Karpas-422 (cell line): ENCODE results near the gene ARL15. TPM values are rescaled to one million over a fixed set of nuclear protein-coding genes. Genes with fewer than 3 reads are reported as not detected.

Experiments
- DNase-seq: peaks from one replicate; pipeline ENCODE4 v3.0.0-alpha.2; 2015
- H2AFZ ChIP-seq: fragments of 200-600 bp; sonication (generic); 2 replicates; pipeline ENCODE4 v1.6.1; 2014; ENCODE audit warnings: antibody characterized with exemption, low read length, mixed read lengths
- H3K27ac ChIP-seq: fragments of 200-600 bp; sonication (generic); 2 replicates; pipeline ENCODE4 v1.5.1; 2014; ENCODE audit warnings: mild to moderate bottlenecking, low read length, moderate library complexity
- H3K27me3 ChIP-seq: fragments of 200-600 bp; sonication (generic); 2 replicates; pipeline ENCODE4 v1.6.1; 2014; ENCODE audit warnings: low read length, mixed read lengths
- H3K36me3 ChIP-seq: fragments of 200-600 bp; sonication (generic); 2 replicates; pipeline ENCODE4 v1.6.1; 2014; ENCODE audit warnings: low read length, mixed read lengths; ENCODE audit not compliant: insufficient read depth
- H3K4me1 ChIP-seq: fragments of 200-600 bp; sonication (generic); 2 replicates; pipeline ENCODE4 v1.6.1; 2014; ENCODE audit warnings: mild to moderate bottlenecking, low read length, mixed read lengths
- H3K4me2 ChIP-seq: fragments of 200-600 bp; sonication (generic); 2 replicates; pipeline ENCODE4 v1.6.1; 2014; ENCODE audit warnings: low read length, low read depth, mild to moderate bottlenecking; ENCODE audit not compliant: poor library complexity, severe bottlenecking
- H3K4me3 ChIP-seq: fragments of 200-600 bp; sonication (generic); 2 replicates; pipeline ENCODE4 v1.5.1; 2014; ENCODE audit warnings: mild to moderate bottlenecking, antibody characterized with exemption, low read length, mixed read lengths
- H3K79me2 ChIP-seq: fragments of 200-600 bp; sonication (generic); 2 replicates; pipeline ENCODE4 v1.6.1; 2014; ENCODE audit warnings: mild to moderate bottlenecking, low read length, mixed read lengths
- H3K9ac ChIP-seq: fragments of 200-600 bp; sonication (generic); 2 replicates; pipeline ENCODE4 v1.6.0; 2014; ENCODE audit warnings: low read length
- H3K9me2 ChIP-seq: fragments of 200-600 bp; sonication (generic), shearing (Covaris generic); replicated peaks from 2 replicates; pipeline ENCODE4 v1.6.0; 2014; ENCODE audit warnings: mild to moderate bottlenecking, low read length, moderate library complexity; ENCODE audit not compliant: insufficient read depth
- H3K9me3 ChIP-seq: fragments of 300-700, 200-600 bp; sonication (generic); 2 replicates; pipeline ENCODE4 v1.6.1; 2014; ENCODE audit warnings: low read length, mixed read lengths
- H4K20me1 ChIP-seq: fragments of 200-600 bp; sonication (generic); 2 replicates; pipeline ENCODE4 v1.6.1; 2014; ENCODE audit warnings: mild to moderate bottlenecking, antibody characterized with exemption, low read length, low read depth; ENCODE audit not compliant: insufficient read depth
- total RNA-seq: library from RNA; depleted of rRNA; stranded (reverse); fragments of >200 nt; shearing (Covaris generic); gene quantifications from 2 replicates; pipeline ENCODE4 v1.2.3, GENCODE V29; 2014; ENCODE audit warnings: low replicate concordance

Gene ARL15
- total RNA-seq, 1 experiment from 2014 or later = 10.7 TPM

DNA sequence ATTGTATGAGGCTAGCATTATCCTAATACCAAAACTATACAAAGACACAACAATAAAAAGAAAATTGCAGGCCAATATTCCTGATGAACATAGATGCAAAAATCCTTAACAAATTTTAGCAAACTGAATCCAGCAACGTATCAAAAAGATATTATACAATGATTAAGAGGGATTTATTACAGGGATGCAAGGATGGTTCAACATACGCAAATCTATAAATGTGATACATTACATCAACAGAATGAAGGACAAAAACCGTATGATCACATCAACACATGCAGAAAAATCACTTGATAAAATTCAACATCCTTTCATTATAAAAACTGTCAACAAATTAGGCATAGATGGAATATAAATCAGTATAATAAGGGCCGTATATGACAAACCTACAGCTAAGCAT, 27.1 kb upstream of the ARL15 start:
- Histone ChIP-seq H3K36me3 (no peaks in the 10 kb centered on the region), H3K27ac (no peak overlapping the region), H3K4me3 (no peak overlapping the region), H2AFZ (no peak overlapping the region), H3K4me1 (no peaks in the 10 kb centered on the region), H3K9ac (no peak overlapping the region), H3K79me2 (no peaks in the 10 kb centered on the region), H3K4me2 (no peak overlapping the region), H3K9me2 (no peaks in the 10 kb centered on the region), H4K20me1 (no peaks in the 10 kb centered on the region), H3K9me3 (no peaks in the 10 kb centered on the region; the same call in none of the 2 replicates), H3K27me3 (no peaks in the 10 kb centered on the region)
- DNase-seq = no peak

DNA sequence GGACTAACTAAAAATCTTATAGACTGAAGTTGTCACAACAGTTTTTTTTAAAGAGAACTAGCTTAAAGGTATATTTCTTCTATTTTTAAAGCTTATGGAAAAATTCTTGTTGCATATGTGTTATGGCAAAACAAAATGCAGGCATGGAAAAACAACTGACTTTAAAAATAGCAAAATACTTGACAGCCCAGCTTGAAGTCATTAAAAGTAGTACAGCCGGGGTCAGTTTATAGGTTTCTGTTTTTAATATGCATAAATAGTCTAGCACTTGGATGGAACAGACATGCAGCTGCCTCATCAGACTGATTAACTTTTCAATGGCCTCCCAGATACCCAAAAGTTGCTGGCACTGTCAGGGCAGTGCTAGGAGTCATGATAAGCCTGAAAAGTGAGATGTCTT, 22.3 kb upstream of the ARL15 start:
- Histone ChIP-seq H2AFZ (no peak overlapping the region), H3K4me3 (no peak overlapping the region)
- DNase-seq = no peak

DNA sequence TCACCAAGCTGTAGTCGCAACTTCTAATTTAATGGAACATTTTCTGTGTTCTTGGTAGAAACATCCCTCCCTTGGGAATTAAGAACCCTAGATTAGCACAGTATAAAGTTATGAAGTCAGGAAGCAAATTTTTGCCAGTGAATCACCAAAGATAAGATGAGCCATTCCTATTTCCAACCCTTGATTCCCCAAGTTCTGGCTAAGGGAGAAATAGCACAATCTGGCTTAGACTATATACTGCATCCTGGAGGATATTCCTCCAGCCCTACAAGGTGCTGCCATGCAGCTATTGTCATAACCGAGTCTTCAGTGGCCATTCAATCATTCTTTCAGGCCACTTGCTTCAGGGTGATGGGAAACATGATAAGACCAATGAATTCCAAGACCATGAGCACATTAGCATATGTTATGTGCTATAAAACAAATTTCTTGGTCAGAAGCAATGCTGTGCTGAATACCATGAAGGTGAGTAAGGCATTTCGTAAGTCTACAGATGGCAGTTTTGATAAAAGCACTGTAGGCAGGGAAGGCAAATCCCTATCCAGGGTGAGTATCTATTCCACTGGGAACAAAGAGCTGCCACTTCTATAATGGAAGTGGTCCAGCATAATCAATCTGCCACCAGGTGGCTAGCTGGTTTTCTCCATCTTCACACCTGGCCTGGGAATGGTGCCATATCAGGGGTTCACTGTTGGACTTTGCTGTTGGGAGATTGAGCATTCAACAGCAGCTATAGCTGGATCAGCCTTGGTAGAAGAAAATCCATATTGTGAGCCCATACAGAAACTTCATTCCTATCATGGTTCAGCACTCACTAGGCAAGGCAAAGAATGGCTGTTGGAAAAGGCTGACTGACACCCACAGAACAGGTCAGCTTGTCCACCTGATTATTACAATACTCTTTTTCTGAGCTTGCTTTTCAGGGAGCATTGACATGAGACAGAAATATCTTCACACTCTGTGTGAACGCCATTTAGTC, 19.6 kb upstream of the ARL15 start:
- Histone ChIP-seq H2AFZ (no peak overlapping the region), H4K20me1 (no peaks in the 10 kb centered on the region), H3K9me3 (no peaks in the 10 kb centered on the region; the same call in none of the 2 replicates), H3K27ac (no peak overlapping the region), H3K27me3 (no peaks in the 10 kb centered on the region), H3K4me1 (no peaks in the 10 kb centered on the region), H3K9me2 (no peaks in the 10 kb centered on the region), H3K4me2 (no peak overlapping the region), H3K36me3 (no peaks in the 10 kb centered on the region), H3K9ac (no peak overlapping the region), H3K4me3 (no peak overlapping the region), H3K79me2 (no peaks in the 10 kb centered on the region)
- no peak for DNase-seq

More for the DNA sequence above, 22.3 kb upstream of the ARL15 start:
- no peaks in the 10 kb centered on the region for H3K27me3 ChIP-seq
- no peak overlapping the region for H3K27ac ChIP-seq
- no peaks in the 10 kb centered on the region for H3K9me2 ChIP-seq
- no peak overlapping the region for H3K9ac ChIP-seq
- H3K4me2 ChIP-seq = no peak overlapping the region
- no peaks in the 10 kb centered on the region for H3K79me2 ChIP-seq
- no peaks in the 10 kb centered on the region for H3K4me1 ChIP-seq
- no peaks in the 10 kb centered on the region for H3K36me3 ChIP-seq
- H3K9me3 ChIP-seq = no peaks in the 10 kb centered on the region; the same call in none of the 2 replicates
- H4K20me1 ChIP-seq = no peaks in the 10 kb centered on the region

DNA sequence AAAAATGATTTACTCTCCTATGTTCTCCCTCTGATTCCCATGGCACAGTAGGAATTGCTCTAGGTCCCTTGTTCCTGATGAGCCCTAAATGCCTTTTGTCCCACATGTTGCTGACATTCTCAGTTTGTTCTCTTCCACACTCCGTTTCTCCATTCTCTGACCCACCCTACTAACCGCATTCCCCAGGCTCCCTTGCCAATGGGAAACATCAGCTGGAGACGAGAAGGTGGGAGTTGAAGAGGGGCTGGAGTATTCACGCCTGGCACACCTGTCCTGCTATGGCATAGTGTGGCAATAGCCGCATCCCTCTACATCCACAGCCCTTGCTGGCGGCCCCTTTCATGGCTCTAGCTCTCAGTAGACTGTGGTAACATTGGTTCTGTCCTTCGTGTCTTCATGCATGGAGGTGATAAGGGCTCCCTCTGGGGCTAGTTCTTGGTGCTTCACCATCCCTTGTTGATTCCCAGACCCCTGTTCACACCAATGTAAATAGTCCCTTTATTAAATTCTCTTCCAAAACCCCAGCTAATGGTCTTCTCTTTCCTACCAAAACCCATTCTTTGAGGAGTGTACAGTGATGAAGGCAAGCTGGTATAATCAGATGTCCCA, 16.4 kb upstream of the ARL15 start:
- no peaks in the 10 kb centered on the region for H3K9me3 ChIP-seq
- H4K20me1 ChIP-seq = no peaks in the 10 kb centered on the region
- no peaks in the 10 kb centered on the region for H3K27me3 ChIP-seq
- no peaks in the 10 kb centered on the region for H3K9me2 ChIP-seq
- H2AFZ ChIP-seq = no peak overlapping the region
- DNase-seq = no peak
- no peak overlapping the region for H3K27ac ChIP-seq
- H3K79me2 ChIP-seq = no peaks in the 10 kb centered on the region
- H3K36me3 ChIP-seq = no peaks in the 10 kb centered on the region
- no peak overlapping the region for H3K4me2 ChIP-seq
- no peak overlapping the region for H3K9ac ChIP-seq
- H3K4me3 ChIP-seq = no peak overlapping the region
- no peaks in the 10 kb centered on the region for H3K4me1 ChIP-seq

DNA sequence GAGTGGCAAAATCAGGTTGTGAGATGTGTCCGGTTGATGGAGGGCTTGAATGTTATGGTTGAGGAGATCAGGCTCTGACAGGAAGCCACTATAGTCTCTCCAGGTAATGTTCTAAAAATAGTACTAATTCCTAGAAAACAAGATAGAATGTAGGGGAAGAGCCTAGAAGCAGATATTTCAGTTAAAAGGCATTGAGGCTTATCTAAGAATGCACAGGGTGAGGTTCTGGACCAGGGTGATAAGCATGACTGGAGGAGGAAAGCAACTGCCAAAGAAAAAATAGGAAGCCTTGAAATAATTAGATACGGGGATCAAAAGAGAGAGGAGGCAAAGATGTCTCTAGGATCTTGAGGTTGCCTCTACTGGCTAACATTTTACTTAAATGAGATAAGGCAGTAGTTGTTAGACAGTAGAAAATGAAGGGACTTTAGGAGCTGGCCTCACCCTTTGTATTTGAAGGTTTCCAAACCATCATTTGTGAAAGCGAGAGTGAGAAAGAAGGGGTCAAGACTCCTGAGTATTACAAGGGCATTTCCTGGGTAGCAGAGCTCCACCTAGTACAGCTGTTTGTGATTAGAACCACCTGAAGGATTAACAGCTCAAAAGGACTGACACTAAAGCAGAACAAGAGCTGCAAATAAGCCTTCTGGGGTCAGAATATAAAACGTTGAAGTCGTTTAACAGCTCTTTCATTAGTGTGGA, 15.4 kb upstream of the ARL15 start:
- Histone ChIP-seq H2AFZ (no peak overlapping the region), H3K4me1 (no peaks in the 10 kb centered on the region), H3K9ac (no peak overlapping the region), H3K4me2 (no peak overlapping the region), H3K27me3 (no peaks in the 10 kb centered on the region), H3K79me2 (no peaks in the 10 kb centered on the region), H3K9me2 (no peaks in the 10 kb centered on the region), H3K4me3 (no peak overlapping the region), H3K9me3 (no peaks in the 10 kb centered on the region), H4K20me1 (no peaks in the 10 kb centered on the region), H3K27ac (no peak overlapping the region), H3K36me3 (no peaks in the 10 kb centered on the region)
- DNase-seq = no peak

DNA sequence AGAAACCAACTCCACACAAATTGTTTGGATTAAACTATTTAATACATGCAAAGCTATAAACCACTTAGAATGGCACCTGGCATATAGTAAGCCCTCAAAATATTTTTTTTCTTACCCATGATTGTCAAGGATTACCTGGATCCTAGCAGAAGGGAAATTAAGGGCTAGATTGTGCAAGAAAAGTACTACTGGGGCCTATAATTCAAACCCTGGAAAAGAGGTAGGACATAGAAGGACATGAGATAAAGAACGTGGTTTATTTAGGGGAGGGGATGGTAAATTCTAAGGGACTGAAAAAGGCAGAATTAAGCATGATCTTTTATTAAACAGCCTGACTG, 14.9 kb upstream of the ARL15 start:
- Histone ChIP-seq H2AFZ (no peak overlapping the region), H3K9me3 (no peaks in the 10 kb centered on the region), H3K9ac (no peak overlapping the region), H3K9me2 (no peaks in the 10 kb centered on the region), H3K4me1 (no peaks in the 10 kb centered on the region), H3K27me3 (no peaks in the 10 kb centered on the region), H3K4me3 (no peak overlapping the region), H3K27ac (no peak overlapping the region), H3K36me3 (no peaks in the 10 kb centered on the region), H3K79me2 (no peaks in the 10 kb centered on the region), H4K20me1 (no peaks in the 10 kb centered on the region), H3K4me2 (no peak overlapping the region)
- DNase-seq = no peak

DNA sequence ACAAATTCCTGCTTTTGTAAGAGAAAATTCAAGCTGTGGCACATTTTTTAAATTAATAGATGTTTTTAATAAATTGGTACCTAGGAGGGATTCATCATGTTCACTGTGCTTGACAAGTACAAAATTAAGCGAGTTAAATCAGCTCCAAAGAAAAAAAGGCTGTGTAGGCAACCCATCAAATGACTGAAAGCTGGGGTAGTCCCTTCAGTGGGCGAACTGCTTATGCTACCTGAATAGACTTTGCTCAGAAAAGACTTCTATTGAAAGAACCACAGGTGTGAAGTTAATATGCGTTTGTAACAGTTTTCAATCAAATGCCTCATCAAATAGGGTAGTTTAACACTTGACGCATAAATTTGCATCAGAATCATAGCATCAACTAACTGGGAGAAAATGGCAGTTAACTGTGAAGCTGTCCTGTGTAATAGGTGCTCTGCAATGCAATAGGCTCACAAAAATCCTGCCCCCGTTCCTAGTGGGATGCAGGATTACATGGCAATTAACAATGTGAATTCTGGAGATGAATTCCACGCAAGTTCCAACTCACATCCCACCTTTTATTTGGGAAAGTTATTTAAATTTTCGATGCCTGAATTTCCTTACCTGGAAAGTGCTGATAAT, 14.4 kb upstream of the ARL15 start:
- H3K36me3 ChIP-seq = no peaks in the 10 kb centered on the region
- no peak for DNase-seq
- H3K27ac ChIP-seq = no peak overlapping the region
- no peak overlapping the region for H2AFZ ChIP-seq
- no peaks in the 10 kb centered on the region for H3K9me2 ChIP-seq
- no peaks in the 10 kb centered on the region for H3K9me3 ChIP-seq
- no peaks in the 10 kb centered on the region for H3K27me3 ChIP-seq
- H4K20me1 ChIP-seq = no peaks in the 10 kb centered on the region
- H3K4me3 ChIP-seq = no peak overlapping the region
- no peaks in the 10 kb centered on the region for H3K79me2 ChIP-seq
- no peak overlapping the region for H3K9ac ChIP-seq
- no peaks in the 10 kb centered on the region for H3K4me1 ChIP-seq
- no peak overlapping the region for H3K4me2 ChIP-seq

DNA sequence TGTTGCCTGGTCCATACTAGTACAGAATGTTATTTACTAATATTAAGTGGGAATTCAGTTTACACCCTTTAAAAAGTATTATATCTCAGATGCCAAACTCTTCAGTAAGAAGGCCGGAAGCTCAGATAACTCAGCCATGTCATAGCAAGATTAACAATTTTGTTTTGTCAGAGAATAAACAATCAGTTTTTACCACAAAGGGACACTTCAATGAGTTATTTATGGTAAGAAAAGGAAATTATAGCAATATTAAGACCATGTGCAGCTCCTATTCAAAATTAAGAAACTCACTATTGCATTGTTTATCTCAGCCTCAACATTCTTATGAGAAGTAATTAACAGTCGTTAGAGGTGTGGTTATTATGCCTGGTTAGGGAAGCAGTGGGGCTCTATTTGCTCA, 13.1 kb upstream of the ARL15 start:
- no peak overlapping the region for H3K9ac ChIP-seq
- H3K4me2 ChIP-seq = no peak overlapping the region
- H3K27me3 ChIP-seq = no peaks in the 10 kb centered on the region
- H4K20me1 ChIP-seq = no peaks in the 10 kb centered on the region
- no peaks in the 10 kb centered on the region for H3K9me3 ChIP-seq
- DNase-seq = no peak
- no peaks in the 10 kb centered on the region for H3K9me2 ChIP-seq
- no peak overlapping the region for H3K4me3 ChIP-seq
- H3K36me3 ChIP-seq = no peaks in the 10 kb centered on the region
- H2AFZ ChIP-seq = no peak overlapping the region
- H3K79me2 ChIP-seq = no peaks in the 10 kb centered on the region
- H3K27ac ChIP-seq = no peak overlapping the region
- no peaks in the 10 kb centered on the region for H3K4me1 ChIP-seq
